GM12878 (cell line): ENCODE data around the gene ARAF. TPM values are rescaled to one million over a fixed set of nuclear protein-coding genes. Genes with fewer than 3 reads are reported as not detected.

ENCODE experiments used
- ATAC-seq: fragments of 200-7000 bp; cut with Tn5 transposase; 3 replicates; pipeline ENCODE4 v1.9.1; 2020; ENCODE audit warnings: mild to moderate bottlenecking, moderate library complexity
- BruUV-seq: library from RNA; stranded (reverse); fragments of 400-500 nt; replicated peaks from 2 replicates; lab custom pipeline; 2021; lab: Mats Ljungman, UMichigan
- CTCF ChIA-PET: fragments of 300-600 bp; sonication (Branson Sonifier 250); formaldehyde crosslinking; extraction: SDS; loops from one replicate; lab custom pipeline; 2021; ENCODE audit warnings: inconsistent platforms; lab: Yijun Ruan, JAX
- POLR2A ChIA-PET: fragments of 350-600 bp; formaldehyde crosslinking; extraction: SDS; loops from one replicate; lab custom pipeline; 2021; ENCODE audit warnings: inconsistent platforms; lab: Charles Lee
- RAD21 ChIA-PET: fragments of 300-600 bp; sonication (Branson Sonifier 250); formaldehyde crosslinking; loops from one replicate; lab custom pipeline; 2023; ENCODE audit warnings: antibody characterized with exemption; ENCODE audit not compliant: unreplicated experiment; lab: Charles Lee
- SMC1A ChIA-PET: fragments of 300-600 bp; sonication (Branson Sonifier 250); formaldehyde crosslinking; loops from one replicate; lab custom pipeline; 2023; ENCODE audit not compliant: unreplicated experiment, uncharacterized antibody; lab: Charles Lee
- DNase-seq: peaks from one replicate; pipeline ENCODE4 v3.0.0-alpha.2; 2011; ENCODE audit warnings: low read depth, low spot score
- FAIRE-seq: peaks from 3 replicates; lab custom pipeline; 2011; peaks lifted over from hg19 to GRCh38; lab: Jason Lieb, UNC
- H2AFZ ChIP-seq: 2 replicates; pipeline ENCODE4 v1.6.0; 2011; ENCODE audit warnings: low read depth, low read length, control low read depth; ENCODE audit not compliant: control insufficient read depth
- H3K27ac ChIP-seq: 2 replicates; pipeline ENCODE4 v1.5.1; 2011; ENCODE audit warnings: control low read depth; ENCODE audit not compliant: control insufficient read depth, insufficient read depth
- H3K27me3 ChIP-seq, 2 experiments: replicated peaks in 1 of 2; 2 replicates each; pipeline versions ENCODE4 v1.6.0 to v1.6.1; 2011; ENCODE audit warnings: low read length in 1 of 2; ENCODE audit not compliant: control insufficient read depth in 2 of 2, insufficient read depth in 2 of 2
- H3K36me3 ChIP-seq, 2 experiments: 2 replicates each; pipeline ENCODE4 v1.5.1; 2011; ENCODE audit warnings: low read length in 1 of 2; ENCODE audit not compliant: control insufficient read depth in 2 of 2, insufficient read depth in 2 of 2
- H3K4me1 ChIP-seq: 2 replicates; pipeline ENCODE4 v1.6.1; 2011; ENCODE audit warnings: mild to moderate bottlenecking, low read length, moderate library complexity, mixed read lengths; ENCODE audit not compliant: control insufficient read depth, insufficient read depth
- H3K4me2 ChIP-seq: 2 replicates; pipeline ENCODE4 v1.6.0; 2011; ENCODE audit warnings: control low read depth; ENCODE audit not compliant: control insufficient read depth, insufficient read depth
- H3K4me3 ChIP-seq: fragments of 200-600 bp; sonication (generic); 2 replicates; pipeline ENCODE4 v1.5.1; 2016
- H3K79me2 ChIP-seq: 2 replicates; pipeline ENCODE4 v1.6.0; 2011; ENCODE audit warnings: low read length; ENCODE audit not compliant: control insufficient read depth, insufficient read depth
- H3K9ac ChIP-seq: 2 replicates; pipeline ENCODE4 v1.8.0; 2011; ENCODE audit warnings: low read length, control low read depth, mixed read lengths; ENCODE audit not compliant: control insufficient read depth, insufficient read depth
- H3K9me3 ChIP-seq: replicated peaks from 3 replicates; pipeline ENCODE4 v1.5.1; 2011; ENCODE audit warnings: mild to moderate bottlenecking, low read length; ENCODE audit not compliant: control insufficient read depth, insufficient read depth
- H4K20me1 ChIP-seq: 2 replicates; pipeline ENCODE4 v1.6.0; 2011; ENCODE audit not compliant: control insufficient read depth, insufficient read depth
- CBX5 ChIP-seq: sonication (generic); IDR thresholded peaks from 2 replicates; pipeline ENCODE4 v1.6.1; 2016; ENCODE audit warnings: low read depth, moderate library complexity, mild to moderate bottlenecking, inconsistent platforms
- CHD4 ChIP-seq: fragments of 200-600 bp; sonication (generic); IDR thresholded peaks from 2 replicates; pipeline ENCODE4 v1.6.1; 2016; ENCODE audit warnings: mild to moderate bottlenecking
- EZH2 ChIP-seq: IDR thresholded peaks from 2 replicates; pipeline ENCODE4 v1.6.1; 2012; ENCODE audit warnings: low read depth, mild to moderate bottlenecking, control low read depth, inconsistent platforms, low read length, borderline replicate concordance; ENCODE audit not compliant: control insufficient read depth
- GATAD2B ChIP-seq: fragments of 450-650 bp; conservative IDR thresholded peaks from 2 replicates; pipeline ENCODE4 v1.6.1; 2017; ENCODE audit warnings: low read depth, mild to moderate bottlenecking, moderate library complexity
- MYB ChIP-seq: fragments of 150-350 bp; IDR thresholded peaks from 2 replicates; pipeline ENCODE4 v1.6.1; 2014; ENCODE audit warnings: mild to moderate bottlenecking, low read depth, low read length, borderline replicate concordance
- NR2F1 ChIP-seq: fragments of 450-650 bp; conservative IDR thresholded peaks from 2 replicates; pipeline ENCODE4 v1.6.1; 2017; ENCODE audit warnings: mild to moderate bottlenecking
- PAX8 ChIP-seq: fragments of 450-650 bp; IDR thresholded peaks from 2 replicates; pipeline ENCODE4 v1.6.1; 2017; ENCODE audit warnings: mild to moderate bottlenecking, moderate library complexity
- RELA ChIP-seq: fragments of 450-650 bp; IDR thresholded peaks from 2 replicates; pipeline ENCODE4 v1.8.0; 2014; ENCODE audit warnings: borderline replicate concordance; ENCODE audit not compliant: partially characterized antibody
- WGBS: methylation state at CpG from one replicate; pipeline ENCODE4 v1.1.6; 2016; ENCODE audit warnings: low lambda C conversion rate; ENCODE audit not compliant: insufficient replicate concordance, insufficient coverage; ENCODE audit errors: missing lambda C conversion rate; 5-methylcytosine and 5-hydroxymethylcytosine counted together
- in situ Hi-C: fragments of 300-500 bp; cut with MboI; formaldehyde crosslinking; loops from 9 replicates; pipeline ENCODE4 v1.14.3; 2018; ENCODE audit warnings: mixed read lengths
- intact Hi-C: fragments of 100-400 bp; cut with micrococcal nuclease; formaldehyde crosslinking; loops from one replicate; pipeline ENCODE4 v1.14.2; 2022; ENCODE audit not compliant: unreplicated experiment
- polyA plus RNA-seq, 11 experiments: library from polyadenylated mRNA; depleted of rRNA in 4 of 11; unstranded in 6 of 11; stranded (reverse) in 5 of 11; fragments of >200 nt; fragmentation: Nextera tagmentation in 4 of 11; fragmentation: Illumina TruSeq in 1 of 11; extraction: Ambion mirVana in 4 of 11; extraction: Trizol in 1 of 11; gene quantifications; 1 replicate in 1 of 11; 2 replicates in 10 of 11; pipeline versions ENCODE4 v1.2.1 to v1.2.3, GENCODE V29; 2011 to 2016; ENCODE audit warnings: inconsistent platforms in 2 of 11, missing spikeins in 2 of 11, low read depth in 1 of 11
- total RNA-seq, 4 experiments: library from RNA; depleted of rRNA in 3 of 4; stranded (reverse); fragments of >200 nt in 3 of 4; fragmentation: Illumina TruSeq in 1 of 4; extraction: Trizol in 1 of 4; gene quantifications; 2 replicates each; pipeline versions ENCODE4 v1.2.1 to v1.2.3, GENCODE V29; 2013 to 2021
- TF ChIP-seq, protein P1 (sequence below): IDR thresholded peaks from 2 replicates; pipeline ENCODE4 v1.6.1; 2011; ENCODE audit warnings: low read depth, mild to moderate bottlenecking, low read length, moderate library complexity, borderline replicate concordance; ENCODE audit errors: extremely low read depth
- TF ChIP-seq, protein P2 (sequence below): fragments of 450-650 bp; formaldehyde crosslinking; IDR thresholded peaks from 2 replicates; pipeline ENCODE4 v1.4.0; 2020; ENCODE audit warnings: mild to moderate bottlenecking, moderate library complexity
- TF ChIP-seq, protein P3 (sequence below): fragments of 150-350 bp; IDR thresholded peaks from 2 replicates; pipeline ENCODE4 v1.6.1; 2016; ENCODE audit warnings: low read depth, low read length
- TF ChIP-seq, protein P4 (sequence below): fragments of 450-650 bp; IDR thresholded peaks from 2 replicates; pipeline ENCODE4 v1.6.1; 2017; ENCODE audit warnings: mild to moderate bottlenecking, low read depth, inconsistent platforms; ENCODE audit not compliant: poor library complexity, severe bottlenecking

The ARAF gene
- total and polyA plus RNA-seq, 10 of the 15 experiments (the other 5 are each of a cell fraction or from before 2014, with no cell fraction given) = 5.0 to 79.2 (median 39.1) TPM

DNA sequence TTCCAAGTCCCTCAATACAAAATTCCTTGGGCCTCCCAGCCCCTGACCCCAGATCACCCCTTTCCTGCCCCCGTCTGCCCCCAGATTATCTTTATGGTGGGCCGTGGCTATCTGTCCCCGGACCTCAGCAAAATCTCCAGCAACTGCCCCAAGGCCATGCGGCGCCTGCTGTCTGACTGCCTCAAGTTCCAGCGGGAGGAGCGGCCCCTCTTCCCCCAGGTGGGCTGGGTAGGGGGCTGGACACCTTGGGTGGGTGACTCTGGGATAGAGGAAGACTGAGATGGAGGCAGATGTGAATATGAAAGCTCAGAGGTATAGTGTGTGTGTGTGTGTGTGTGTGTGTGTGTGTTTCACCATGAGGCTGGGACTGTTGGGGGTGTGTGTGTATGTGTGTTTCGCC is 9.8 kb downstream of the ARAF start:
- H3K4me3 ChIP-seq = no peak overlapping the region
- H3K27me3 ChIP-seq = no peaks in the 10 kb centered on the region
- H3K9ac ChIP-seq = no peak overlapping the region
- TF ChIP-seq, protein P1, sequence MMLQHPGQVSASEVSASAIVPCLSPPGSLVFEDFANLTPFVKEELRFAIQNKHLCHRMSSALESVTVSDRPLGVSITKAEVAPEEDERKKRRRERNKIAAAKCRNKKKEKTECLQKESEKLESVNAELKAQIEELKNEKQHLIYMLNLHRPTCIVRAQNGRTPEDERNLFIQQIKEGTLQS = no peak
- TF ChIP-seq PAX8 (no peak), CHD4 (no peak), GATAD2B (no peak), EZH2 (no peak), CBX5 (no peak), MYB (no peak), NR2F1 (no peak), RELA (no peak)
- TF ChIP-seq, protein P2, sequence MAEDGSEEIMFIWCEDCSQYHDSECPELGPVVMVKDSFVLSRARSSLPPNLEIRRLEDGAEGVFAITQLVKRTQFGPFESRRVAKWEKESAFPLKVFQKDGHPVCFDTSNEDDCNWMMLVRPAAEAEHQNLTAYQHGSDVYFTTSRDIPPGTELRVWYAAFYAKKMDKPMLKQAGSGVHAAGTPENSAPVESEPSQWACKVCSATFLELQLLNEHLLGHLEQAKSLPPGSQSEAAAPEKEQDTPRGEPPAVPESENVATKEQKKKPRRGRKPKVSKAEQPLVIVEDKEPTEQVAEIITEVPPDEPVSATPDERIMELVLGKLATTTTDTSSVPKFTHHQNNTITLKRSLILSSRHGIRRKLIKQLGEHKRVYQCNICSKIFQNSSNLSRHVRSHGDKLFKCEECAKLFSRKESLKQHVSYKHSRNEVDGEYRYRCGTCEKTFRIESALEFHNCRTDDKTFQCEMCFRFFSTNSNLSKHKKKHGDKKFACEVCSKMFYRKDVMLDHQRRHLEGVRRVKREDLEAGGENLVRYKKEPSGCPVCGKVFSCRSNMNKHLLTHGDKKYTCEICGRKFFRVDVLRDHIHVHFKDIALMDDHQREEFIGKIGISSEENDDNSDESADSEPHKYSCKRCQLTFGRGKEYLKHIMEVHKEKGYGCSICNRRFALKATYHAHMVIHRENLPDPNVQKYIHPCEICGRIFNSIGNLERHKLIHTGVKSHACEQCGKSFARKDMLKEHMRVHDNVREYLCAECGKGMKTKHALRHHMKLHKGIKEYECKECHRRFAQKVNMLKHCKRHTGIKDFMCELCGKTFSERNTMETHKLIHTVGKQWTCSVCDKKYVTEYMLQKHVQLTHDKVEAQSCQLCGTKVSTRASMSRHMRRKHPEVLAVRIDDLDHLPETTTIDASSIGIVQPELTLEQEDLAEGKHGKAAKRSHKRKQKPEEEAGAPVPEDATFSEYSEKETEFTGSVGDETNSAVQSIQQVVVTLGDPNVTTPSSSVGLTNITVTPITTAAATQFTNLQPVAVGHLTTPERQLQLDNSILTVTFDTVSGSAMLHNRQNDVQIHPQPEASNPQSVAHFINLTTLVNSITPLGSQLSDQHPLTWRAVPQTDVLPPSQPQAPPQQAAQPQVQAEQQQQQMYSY (CRISPR knock-in tag) = no peak
- TF ChIP-seq, protein P3, sequence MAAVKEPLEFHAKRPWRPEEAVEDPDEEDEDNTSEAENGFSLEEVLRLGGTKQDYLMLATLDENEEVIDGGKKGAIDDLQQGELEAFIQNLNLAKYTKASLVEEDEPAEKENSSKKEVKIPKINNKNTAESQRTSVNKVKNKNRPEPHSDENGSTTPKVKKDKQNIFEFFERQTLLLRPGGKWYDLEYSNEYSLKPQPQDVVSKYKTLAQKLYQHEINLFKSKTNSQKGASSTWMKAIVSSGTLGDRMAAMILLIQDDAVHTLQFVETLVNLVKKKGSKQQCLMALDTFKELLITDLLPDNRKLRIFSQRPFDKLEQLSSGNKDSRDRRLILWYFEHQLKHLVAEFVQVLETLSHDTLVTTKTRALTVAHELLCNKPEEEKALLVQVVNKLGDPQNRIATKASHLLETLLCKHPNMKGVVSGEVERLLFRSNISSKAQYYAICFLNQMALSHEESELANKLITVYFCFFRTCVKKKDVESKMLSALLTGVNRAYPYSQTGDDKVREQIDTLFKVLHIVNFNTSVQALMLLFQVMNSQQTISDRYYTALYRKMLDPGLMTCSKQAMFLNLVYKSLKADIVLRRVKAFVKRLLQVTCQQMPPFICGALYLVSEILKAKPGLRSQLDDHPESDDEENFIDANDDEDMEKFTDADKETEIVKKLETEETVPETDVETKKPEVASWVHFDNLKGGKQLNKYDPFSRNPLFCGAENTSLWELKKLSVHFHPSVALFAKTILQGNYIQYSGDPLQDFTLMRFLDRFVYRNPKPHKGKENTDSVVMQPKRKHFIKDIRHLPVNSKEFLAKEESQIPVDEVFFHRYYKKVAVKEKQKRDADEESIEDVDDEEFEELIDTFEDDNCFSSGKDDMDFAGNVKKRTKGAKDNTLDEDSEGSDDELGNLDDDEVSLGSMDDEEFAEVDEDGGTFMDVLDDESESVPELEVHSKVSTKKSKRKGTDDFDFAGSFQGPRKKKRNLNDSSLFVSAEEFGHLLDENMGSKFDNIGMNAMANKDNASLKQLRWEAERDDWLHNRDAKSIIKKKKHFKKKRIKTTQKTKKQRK = no peak
- TF ChIP-seq, protein P4, sequence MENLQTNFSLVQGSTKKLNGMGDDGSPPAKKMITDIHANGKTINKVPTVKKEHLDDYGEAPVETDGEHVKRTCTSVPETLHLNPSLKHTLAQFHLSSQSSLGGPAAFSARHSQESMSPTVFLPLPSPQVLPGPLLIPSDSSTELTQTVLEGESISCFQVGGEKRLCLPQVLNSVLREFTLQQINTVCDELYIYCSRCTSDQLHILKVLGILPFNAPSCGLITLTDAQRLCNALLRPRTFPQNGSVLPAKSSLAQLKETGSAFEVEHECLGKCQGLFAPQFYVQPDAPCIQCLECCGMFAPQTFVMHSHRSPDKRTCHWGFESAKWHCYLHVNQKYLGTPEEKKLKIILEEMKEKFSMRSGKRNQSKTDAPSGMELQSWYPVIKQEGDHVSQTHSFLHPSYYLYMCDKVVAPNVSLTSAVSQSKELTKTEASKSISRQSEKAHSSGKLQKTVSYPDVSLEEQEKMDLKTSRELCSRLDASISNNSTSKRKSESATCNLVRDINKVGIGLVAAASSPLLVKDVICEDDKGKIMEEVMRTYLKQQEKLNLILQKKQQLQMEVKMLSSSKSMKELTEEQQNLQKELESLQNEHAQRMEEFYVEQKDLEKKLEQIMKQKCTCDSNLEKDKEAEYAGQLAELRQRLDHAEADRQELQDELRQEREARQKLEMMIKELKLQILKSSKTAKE = no peak
- ChIA-PET RAD21 (no interaction called here), POLR2A (interaction anchor here (0.5 to 0.6 kb wide), 2 partner anchors 43 to 1431 kb away, joined by 3 to 4 read pairs; partner anchors contain the start of gene GRIPAP1), CTCF (no interaction called here), SMC1A (interaction anchor here (1.1 kb wide), 1 partner anchor 23 kb away, joined by 3 read pairs; no protein-coding TSS in a partner anchor)
- no peak overlapping the region for H3K4me2 ChIP-seq
- H3K36me3 ChIP-seq = peaks cover 7 to 8% of the 10 kb centered on the region in 2 experiments
- FAIRE-seq (no peak), ATAC-seq (no peak), DNase-seq (no peak)
- in situ Hi-C loops (no loop called here), intact Hi-C loops (no loop called here)
- no peaks in the 10 kb centered on the region for H3K4me1 ChIP-seq
- H3K9me3 ChIP-seq = no peaks in the 10 kb centered on the region; the same call in 2 of the 3 replicates
- no peaks in the 10 kb centered on the region for H3K79me2 ChIP-seq
- H3K27ac ChIP-seq = no peak overlapping the region
- 66% methylated on average over 7 of the region's 8 CpGs for WGBS
- no TSS peak for BruUV-seq
- no peak overlapping the region for H2AFZ ChIP-seq
- no peaks in the 10 kb centered on the region for H4K20me1 ChIP-seq
